BJ (cell line): ENCODE data around the gene WNT5A. TPM values are rescaled to one million over a fixed set of nuclear protein-coding genes. Genes with fewer than 3 reads are reported as not detected.
A peak's percentile ranks its signal among the peaks of the same experiment; 100 is the strongest.

Experiments used
- CTCF ChIA-PET: fragments of 350-600 bp; formaldehyde crosslinking; extraction: SDS; loops from one replicate; lab custom pipeline; 2021; ENCODE audit warnings: antibody characterized with exemption, inconsistent platforms; lab: Yijun Ruan, JAX
- POLR2A ChIA-PET: fragments of 300-600 bp; sonication (Branson Sonifier 250); formaldehyde crosslinking; extraction: SDS; loops from one replicate; lab custom pipeline; 2021; ENCODE audit warnings: antibody characterized with exemption; lab: Charles Lee
- DNase-seq: peaks from one replicate; pipeline ENCODE4 v3.0.0-alpha.2; 2011; ENCODE audit warnings: low read depth
- H3K27me3 ChIP-seq: 2 replicates; pipeline ENCODE4 v1.6.0; 2011; ENCODE audit warnings: low read length; ENCODE audit not compliant: control insufficient read depth, insufficient read depth
- H3K36me3 ChIP-seq: 2 replicates; pipeline ENCODE4 v1.5.1; 2011; ENCODE audit warnings: low read length; ENCODE audit not compliant: control insufficient read depth, insufficient read depth
- H3K4me3 ChIP-seq: 2 replicates; pipeline ENCODE4 v1.5.1; 2011; ENCODE audit warnings: low read depth, mild to moderate bottlenecking, control low read depth, low read length
- polyA plus RNA-seq: library from polyadenylated mRNA; depleted of rRNA; stranded (reverse); fragments of >200 nt; gene quantifications from 2 replicates; pipeline ENCODE4 v1.2.3, GENCODE V29; 2011
- TF ChIP-seq, protein P1 (sequence below): IDR thresholded peaks from 2 replicates; pipeline ENCODE4 v1.5.1; 2011; ENCODE audit warnings: low read depth, mild to moderate bottlenecking, control low read depth, inconsistent platforms, low read length, moderate library complexity; ENCODE audit not compliant: insufficient read depth

Gene WNT5A
- polyA plus RNA-seq, 1 experiment = 627 TPM

DNA sequence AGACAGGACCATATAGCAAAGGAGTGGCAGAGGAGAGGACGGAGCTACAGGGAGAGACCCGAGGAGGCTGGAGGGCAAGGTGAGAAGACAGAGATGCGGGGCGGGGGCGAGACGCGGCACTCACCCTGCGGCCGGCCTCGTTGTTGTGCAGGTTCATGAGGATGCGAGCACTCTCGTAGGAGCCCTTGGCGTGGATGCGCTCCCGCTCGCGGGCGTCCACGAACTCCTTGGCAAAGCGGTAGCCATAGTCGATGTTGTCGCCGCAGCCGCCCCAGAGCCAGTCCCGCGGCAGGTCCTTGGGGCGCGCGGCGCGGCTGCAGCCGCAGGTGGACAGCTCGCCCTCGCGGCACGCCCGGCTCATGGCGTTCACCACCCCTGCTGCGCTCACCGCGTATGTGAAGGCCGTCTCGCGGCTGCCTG lies 12.9 kb downstream of the WNT5A start:
- Histone ChIP-seq H3K4me3 (peak overlapping the region; percentile 25), H3K36me3 (peaks cover 40% of the 10 kb centered on the region), H3K27me3 (no peaks in the 10 kb centered on the region)
- CTCF ChIA-PET = interaction anchor here (1.8 kb wide), 1 partner anchor 247 kb away, joined by 4 read pairs; no protein-coding TSS in a partner anchor
- TF ChIP-seq, protein P1, sequence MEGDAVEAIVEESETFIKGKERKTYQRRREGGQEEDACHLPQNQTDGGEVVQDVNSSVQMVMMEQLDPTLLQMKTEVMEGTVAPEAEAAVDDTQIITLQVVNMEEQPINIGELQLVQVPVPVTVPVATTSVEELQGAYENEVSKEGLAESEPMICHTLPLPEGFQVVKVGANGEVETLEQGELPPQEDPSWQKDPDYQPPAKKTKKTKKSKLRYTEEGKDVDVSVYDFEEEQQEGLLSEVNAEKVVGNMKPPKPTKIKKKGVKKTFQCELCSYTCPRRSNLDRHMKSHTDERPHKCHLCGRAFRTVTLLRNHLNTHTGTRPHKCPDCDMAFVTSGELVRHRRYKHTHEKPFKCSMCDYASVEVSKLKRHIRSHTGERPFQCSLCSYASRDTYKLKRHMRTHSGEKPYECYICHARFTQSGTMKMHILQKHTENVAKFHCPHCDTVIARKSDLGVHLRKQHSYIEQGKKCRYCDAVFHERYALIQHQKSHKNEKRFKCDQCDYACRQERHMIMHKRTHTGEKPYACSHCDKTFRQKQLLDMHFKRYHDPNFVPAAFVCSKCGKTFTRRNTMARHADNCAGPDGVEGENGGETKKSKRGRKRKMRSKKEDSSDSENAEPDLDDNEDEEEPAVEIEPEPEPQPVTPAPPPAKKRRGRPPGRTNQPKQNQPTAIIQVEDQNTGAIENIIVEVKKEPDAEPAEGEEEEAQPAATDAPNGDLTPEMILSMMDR = no peak
- POLR2A ChIA-PET = no interaction called here
- DNase-seq = no peak

DNA sequence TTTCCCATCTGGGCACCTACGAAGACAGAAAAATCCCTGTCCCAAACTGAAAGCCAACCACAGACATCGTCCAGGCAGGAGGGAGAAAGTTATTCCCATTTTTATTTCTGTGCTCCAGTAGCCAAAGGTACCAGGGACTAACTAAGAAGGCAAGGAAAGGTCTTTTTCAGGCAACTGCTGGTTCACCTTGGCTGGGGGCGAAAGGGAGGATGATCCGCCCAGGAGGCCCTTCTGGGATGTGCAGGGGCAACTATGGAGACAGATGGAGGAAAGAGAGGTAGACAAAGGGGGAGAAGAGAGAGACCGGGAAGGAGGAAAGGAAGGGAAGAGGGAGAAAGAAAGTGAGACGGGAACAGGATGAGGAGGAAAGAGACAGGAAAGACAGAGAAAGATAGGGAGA lies 13.3 kb downstream of the WNT5A start:
- peaks cover 42% of the 10 kb centered on the region for H3K36me3 ChIP-seq
- peak overlapping the region; percentile 25; the same call in 1 of the 2 replicates for H3K4me3 ChIP-seq
- H3K27me3 ChIP-seq = no peaks in the 10 kb centered on the region
- no peak for DNase-seq
- ChIA-PET POLR2A (no interaction called here), CTCF (no interaction called here)
- TF ChIP-seq, protein P1 = no peak

DNA sequence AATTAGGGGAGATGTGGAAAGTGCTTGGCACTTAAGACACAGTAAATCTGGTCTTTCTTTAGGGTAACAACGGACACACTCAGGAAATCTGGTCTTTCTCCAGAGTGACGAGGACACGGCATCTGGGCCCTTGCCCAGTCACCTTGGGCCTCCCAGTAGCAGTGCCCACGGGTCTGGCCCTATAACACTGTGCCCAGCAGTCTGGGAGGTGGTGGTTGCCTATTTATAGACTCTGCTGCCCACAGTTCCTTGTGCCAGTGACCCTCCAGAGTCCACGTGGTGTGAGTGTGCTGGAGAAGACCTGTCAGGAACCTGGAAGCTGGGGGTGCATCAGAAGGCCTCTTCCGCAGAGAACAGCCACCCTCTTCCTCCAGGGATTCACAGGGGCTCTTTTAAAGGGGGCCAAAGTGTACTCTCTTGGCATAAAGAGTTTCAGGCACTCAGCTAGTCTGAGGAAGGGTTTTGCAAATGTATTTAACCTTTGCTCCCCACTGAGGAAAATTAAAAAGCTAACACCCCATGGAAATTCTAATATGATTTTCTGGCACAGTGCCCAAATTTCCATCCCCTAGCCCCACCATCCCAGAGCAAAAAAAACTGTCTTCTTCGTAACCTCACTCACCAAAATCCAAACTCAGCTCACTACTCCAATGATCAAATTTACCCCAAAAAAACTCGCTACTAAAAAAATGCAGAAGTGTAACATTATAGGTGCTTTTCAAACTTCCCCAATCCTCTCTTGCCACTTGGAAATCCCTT lies 15.4 kb downstream of the WNT5A start:
- POLR2A ChIA-PET = no interaction called here
- Histone ChIP-seq H3K27me3 (no peaks in the 10 kb centered on the region), H3K36me3 (peaks cover 42% of the 10 kb centered on the region), H3K4me3 (no peak overlapping the region)
- CTCF ChIA-PET = interaction anchor here (0.6 kb wide), 1 partner anchor 251 kb away, joined by 3 read pairs; no protein-coding TSS in a partner anchor
- TF ChIP-seq, protein P1 = no peak
- no peak for DNase-seq

DNA sequence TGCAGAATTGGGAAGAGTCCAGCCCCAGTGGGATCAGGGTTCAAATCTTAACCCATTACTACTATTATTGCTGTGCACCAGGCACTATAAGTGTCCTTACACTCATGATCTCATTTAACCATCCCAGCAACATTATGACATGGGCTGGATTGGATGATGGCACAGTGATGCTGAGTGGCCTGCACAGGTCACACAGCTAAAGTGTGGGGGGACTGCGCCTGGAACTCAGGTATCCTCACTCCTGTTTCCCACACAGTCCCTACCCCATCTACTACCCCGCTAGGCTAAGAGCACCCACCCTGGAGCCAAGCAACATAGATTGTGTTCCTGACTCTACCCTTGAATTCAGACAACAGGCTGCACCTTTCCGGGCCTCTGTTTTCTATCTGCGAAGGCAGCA lies 16.0 kb downstream of the WNT5A start:
- CTCF ChIA-PET = interaction anchor here (0.8 kb wide), 1 partner anchor 290 kb away, joined by 4 read pairs; no protein-coding TSS in a partner anchor
- Histone ChIP-seq H3K4me3 (no peak overlapping the region), H3K36me3 (peaks cover 41% of the 10 kb centered on the region), H3K27me3 (no peaks in the 10 kb centered on the region)
- TF ChIP-seq, protein P1 = no peak
- POLR2A ChIA-PET = interaction anchor here (0.7 kb wide), 1 partner anchor 15 kb away, joined by 11 read pairs; no protein-coding TSS in a partner anchor
- no peak for DNase-seq

DNA sequence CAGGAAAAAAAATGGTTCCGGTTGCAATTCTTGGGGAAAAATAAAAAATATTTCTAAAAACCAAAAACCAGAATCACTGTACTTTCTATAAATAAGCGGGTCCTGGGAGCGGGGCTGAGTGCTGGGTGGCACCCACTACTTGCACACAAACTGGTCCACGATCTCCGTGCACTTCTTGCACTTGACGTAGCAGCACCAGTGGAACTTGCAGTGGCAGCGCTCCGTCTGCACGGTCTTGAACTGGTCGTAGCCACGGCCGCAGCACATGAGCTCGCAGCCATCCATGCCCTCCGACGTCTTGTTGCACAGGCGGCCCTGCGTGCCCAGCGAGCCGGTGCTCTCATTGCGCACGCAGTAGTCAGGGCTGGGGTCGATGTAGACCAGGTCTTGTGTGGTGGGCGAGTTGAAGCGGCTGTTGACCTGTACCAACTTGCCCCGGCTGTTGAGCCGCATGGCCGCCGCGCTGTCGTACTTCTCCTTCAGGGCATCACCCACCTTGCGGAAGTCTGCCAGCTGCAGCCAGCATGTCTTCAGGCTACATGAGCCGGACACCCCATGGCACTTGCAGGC lies 17.1 kb downstream of the WNT5A start:
- TF ChIP-seq, protein P1 = no peak
- H3K36me3 ChIP-seq = peaks cover 38% of the 10 kb centered on the region
- H3K27me3 ChIP-seq = no peaks in the 10 kb centered on the region
- POLR2A ChIA-PET = interaction anchor here (0.5 to 1.0 kb wide), 3 partner anchors 226 to 300 kb away, joined by 3 to 4 read pairs (median 3); no protein-coding TSS in a partner anchor
- no peak for DNase-seq
- H3K4me3 ChIP-seq = no peak overlapping the region
- CTCF ChIA-PET = interaction anchor here (0.8 kb wide), 2 partner anchors 289 to 301 kb away, joined by 3 to 4 read pairs; no protein-coding TSS in a partner anchor
